T-cell (primary cell): ENCODE data around the gene GRAPL. TPM values are rescaled to one million over a fixed set of nuclear protein-coding genes. Genes with fewer than 3 reads are reported as not detected.
"Not testable (repeated sequence)": the region's sequence is repeated elsewhere in the genome, so short reads cannot be mapped to it uniquely, and the experiment has no call there.

Source experiments
- ATAC-seq, 4 experiments: fragments of 200-7000 bp in 3 of 4; fragments of 150-1000 bp in 1 of 4; cut with Tn5 transposase; replicated peaks in 1 of 4; 1 replicate in 3 of 4; 2 replicates in 1 of 4; pipeline ENCODE4 v1.10.0; 2021; ENCODE audit warnings: moderate library complexity in 3 of 4, mild to moderate bottlenecking in 2 of 4, moderate number of reproducible peaks in 1 of 4
- CTCF ChIA-PET, 2 donors: fragments of 300-600 bp; sonication (Branson Sonifier 250); formaldehyde crosslinking; loops; one replicate each; lab custom pipeline; 2022; ENCODE audit warnings: antibody characterized with exemption in 2 of 2; lab: Charles Lee
- POLR2A ChIA-PET, 2 donors: fragments of 300-600 bp; sonication (Branson Sonifier 250); formaldehyde crosslinking; loops; one replicate each; lab custom pipeline; 2022; ENCODE audit warnings: antibody characterized with exemption in 2 of 2; lab: Charles Lee
- DNase-seq, 35 experiments: peaks; one replicate each; pipeline versions ENCODE4 v3.0.0 to v3.0.0-alpha.2; 2013 to 2023
- H3K27ac ChIP-seq: one replicate; pipeline ENCODE4 v1.5.1; 2013; ENCODE audit warnings: low read length
- H3K27me3 ChIP-seq, 2 experiments: replicated peaks in 1 of 2; 1 replicate in 1 of 2; 2 replicates in 1 of 2; pipeline versions ENCODE4 v1.6.1 to v1.7.0; 2013; ENCODE audit warnings: low read length in 1 of 2, mixed read lengths in 1 of 2; ENCODE audit not compliant: control insufficient read depth in 2 of 2, insufficient read depth in 2 of 2; ENCODE audit errors: extremely low read depth in 1 of 2
- H3K36me3 ChIP-seq, 2 donors: 1 replicate in 1 of 2; 2 replicates in 1 of 2; pipeline versions ENCODE4 v1.6.1 to v1.7.0; 2013; ENCODE audit warnings: low read length in 1 of 2; ENCODE audit not compliant: control insufficient read depth in 2 of 2, insufficient read depth in 1 of 2; ENCODE audit errors: extremely low read depth in 1 of 2
- H3K4me1 ChIP-seq, 2 experiments: 1 replicate in 1 of 2; 2 replicates in 1 of 2; pipeline versions ENCODE4 v1.6.1 to v1.7.0; 2013; ENCODE audit warnings: low read length in 2 of 2, mixed read lengths in 1 of 2; ENCODE audit not compliant: insufficient read depth in 2 of 2, control insufficient read depth in 1 of 2; ENCODE audit errors: extremely low read depth in 1 of 2
- H3K4me3 ChIP-seq, 2 donors: 1 replicate in 1 of 2; 2 replicates in 1 of 2; pipeline versions ENCODE4 v1.5.1 to v1.7.0; 2013; ENCODE audit warnings: mild to moderate bottlenecking in 2 of 2, low read length in 1 of 2, moderate library complexity in 1 of 2; ENCODE audit not compliant: control insufficient read depth in 1 of 2; ENCODE audit errors: extremely low read depth in 1 of 2
- H3K9me3 ChIP-seq: 2 replicates; pipeline ENCODE4 v1.7.0; 2013
- H3K27ac Mint-ChIP-seq, 2 donors: one replicate each; pipeline ENCODE4 v1.8.0; 2020 to 2021; ENCODE audit warnings: mild to moderate bottlenecking in 2 of 2, mixed read lengths in 2 of 2
- H3K27me3 Mint-ChIP-seq, 2 donors: one replicate each; pipeline ENCODE4 v1.8.0; 2021 to 2022; ENCODE audit warnings: mixed read lengths in 2 of 2
- H3K36me3 Mint-ChIP-seq: one replicate; pipeline ENCODE4 v1.8.0; 2021; ENCODE audit warnings: mixed read lengths
- H3K4me1 Mint-ChIP-seq, 3 donors: one replicate each; pipeline ENCODE4 v1.8.0; 2020 to 2022; ENCODE audit warnings: mixed read lengths in 3 of 3, mild to moderate bottlenecking in 1 of 3
- H3K4me3 Mint-ChIP-seq, 3 donors: one replicate each; pipeline ENCODE4 v1.8.0; 2020 to 2022; ENCODE audit warnings: mild to moderate bottlenecking in 3 of 3, mixed read lengths in 3 of 3, moderate library complexity in 3 of 3
- H3K9me3 Mint-ChIP-seq, 3 donors: one replicate each; pipeline ENCODE4 v1.8.0; 2020 to 2022; ENCODE audit warnings: mixed read lengths in 3 of 3
- WGBS: methylation state at CpG from one replicate; pipeline ENCODE4 v1.1.5; 2013; ENCODE audit warnings: missing lambda C conversion rate; ENCODE audit not compliant: insufficient coverage; 5-methylcytosine and 5-hydroxymethylcytosine counted together
- total RNA-seq, 35 experiments: library from RNA in 6 of 35; stranded (reverse) in 6 of 35; fragments of 120-200 nt in 1 of 35; gene quantifications; one replicate each; pipeline versions ENCODE4 v1.2.1 to v1.2.4 and lab custom pipeline; 2013 to 2026

GRAPL gene
- total RNA-seq, 5 donors from 2014 or later (not counting 1 experiment from before 2014, with no cell fraction given) = 28.0 to 106 (median 85.5) TPM

GRCh38 chr17:19136605-19137004 is 9.2 kb downstream of the GRAPL start:
- WGBS = no CpG with 5 or more reads among the region's 6 CpGs
- H3K27ac Mint-ChIP-seq, DNase-seq, H3K4me3 Mint-ChIP-seq, POLR2A ChIA-PET, H3K36me3 ChIP-seq, H3K36me3 Mint-ChIP-seq, CTCF ChIA-PET, H3K27me3 Mint-ChIP-seq, H3K4me3 ChIP-seq, H3K9me3 Mint-ChIP-seq, H3K4me1 ChIP-seq, H3K27me3 ChIP-seq, H3K4me1 Mint-ChIP-seq, H3K27ac ChIP-seq, H3K9me3 ChIP-seq: not testable (repeated sequence)
- peak; percentile 44 to 72 (median 50) for ATAC-seq

GRCh38 chr17:19137959-19138358 is 10.6 kb downstream of the GRAPL start:
- H3K4me3 ChIP-seq, H3K9me3 ChIP-seq, CTCF ChIA-PET, ATAC-seq, H3K4me1 ChIP-seq, H3K27me3 ChIP-seq, POLR2A ChIA-PET, H3K27ac Mint-ChIP-seq, DNase-seq, H3K27ac ChIP-seq, H3K4me1 Mint-ChIP-seq, H3K36me3 ChIP-seq, H3K4me3 Mint-ChIP-seq, H3K9me3 Mint-ChIP-seq, H3K27me3 Mint-ChIP-seq, H3K36me3 Mint-ChIP-seq: not testable (repeated sequence)
- no CpG with 5 or more reads among the region's 6 CpGs for WGBS

GRCh38 chr17:19141366-19142155 is 14.2 kb downstream of the GRAPL start:
- H3K27ac ChIP-seq, H3K4me1 Mint-ChIP-seq, H3K9me3 ChIP-seq, H3K36me3 ChIP-seq, H3K27me3 ChIP-seq, CTCF ChIA-PET, H3K27me3 Mint-ChIP-seq, POLR2A ChIA-PET, H3K4me3 ChIP-seq, H3K4me3 Mint-ChIP-seq, H3K9me3 Mint-ChIP-seq, H3K4me1 ChIP-seq, H3K27ac Mint-ChIP-seq, DNase-seq, H3K36me3 Mint-ChIP-seq: not testable (repeated sequence)
- no CpG with 5 or more reads among the region's 30 CpGs for WGBS
- peak; percentile 92 to 96 (median 94) for ATAC-seq

- H3K27ac Mint-ChIP-seq, H3K27me3 ChIP-seq, H3K27ac ChIP-seq, H3K27me3 Mint-ChIP-seq, CTCF ChIA-PET, H3K4me3 ChIP-seq, H3K36me3 Mint-ChIP-seq, H3K4me3 Mint-ChIP-seq, H3K9me3 ChIP-seq, H3K36me3 ChIP-seq, POLR2A ChIA-PET, H3K4me1 ChIP-seq, H3K4me1 Mint-ChIP-seq, H3K9me3 Mint-ChIP-seq: not testable (repeated sequence)
- ATAC-seq (peak; percentile 32 to 44 (median 38)), DNase-seq (peak in 4 of 35 experiments; percentile 0 to 13 (median 0))
- no CpG with 5 or more reads among the region's 4 CpGs for WGBS
Measured at GRCh38 chr17:19142419-19142818, 15.0 kb downstream of the GRAPL start.

GRCh38 chr17:19143097-19143777 is 15.8 kb downstream of the GRAPL start:
- H3K27me3 ChIP-seq, CTCF ChIA-PET, H3K9me3 ChIP-seq, H3K4me1 ChIP-seq, H3K4me3 ChIP-seq, H3K36me3 Mint-ChIP-seq, DNase-seq, H3K27me3 Mint-ChIP-seq, H3K4me1 Mint-ChIP-seq, H3K4me3 Mint-ChIP-seq, H3K27ac Mint-ChIP-seq, POLR2A ChIA-PET, ATAC-seq, H3K36me3 ChIP-seq, H3K27ac ChIP-seq, H3K9me3 Mint-ChIP-seq: not testable (repeated sequence)
- WGBS = no CpG with 5 or more reads among the region's 5 CpGs

- ATAC-seq, H3K9me3 ChIP-seq, H3K4me3 ChIP-seq, H3K27ac Mint-ChIP-seq, H3K9me3 Mint-ChIP-seq, H3K36me3 Mint-ChIP-seq, DNase-seq, H3K27ac ChIP-seq, H3K36me3 ChIP-seq, H3K27me3 ChIP-seq, H3K4me1 Mint-ChIP-seq, CTCF ChIA-PET, H3K4me1 ChIP-seq, H3K27me3 Mint-ChIP-seq, H3K4me3 Mint-ChIP-seq, POLR2A ChIA-PET: not testable (repeated sequence)
- no CpG with 5 or more reads among the region's 5 CpGs for WGBS
Measured at GRCh38 chr17:19144373-19144772, 17.0 kb downstream of the GRAPL start.
